Endothelial cell of umbilical vein (primary cell): ENCODE results near the gene NDC80. TPM values are rescaled to one million over a fixed set of nuclear protein-coding genes. Genes with fewer than 3 reads are reported as not detected.

Source experiments
- BruUV-seq: library from RNA; stranded (reverse); fragments of 400-500 nt; replicated peaks from 2 replicates; lab custom pipeline; 2021; lab: Mats Ljungman, UMichigan
- CTCF ChIA-PET: fragments of 300-600, 350-600 bp; sonication (Branson Sonifier 250); formaldehyde crosslinking; loops from one replicate; lab custom pipeline; 2021; ENCODE audit warnings: antibody characterized with exemption, inconsistent platforms; lab: Charles Lee
- POLR2A ChIA-PET: fragments of 300-600, 350-600 bp; sonication (Branson Sonifier 250); formaldehyde crosslinking; loops from one replicate; lab custom pipeline; 2021; ENCODE audit warnings: antibody characterized with exemption, inconsistent platforms; lab: Charles Lee
- DNase-seq: peaks from one replicate; pipeline ENCODE4 v3.0.0-alpha.2; 2011; ENCODE audit warnings: low read depth, low spot score
- FAIRE-seq: peaks from 2 replicates; lab custom pipeline; 2011; peaks lifted over from hg19 to GRCh38; lab: Jason Lieb, UNC
- H2AFZ ChIP-seq: 2 replicates; pipeline ENCODE4 v1.6.0; 2012; ENCODE audit warnings: low read depth, low read length, control low read depth, inconsistent platforms
- H3K27ac ChIP-seq: 2 replicates; pipeline ENCODE4 v1.5.1; 2011; ENCODE audit warnings: low read depth, mild to moderate bottlenecking, control low read depth, low read length, moderate library complexity; ENCODE audit not compliant: insufficient read depth
- H3K27me3 ChIP-seq, 2 experiments: 2 replicates each; pipeline versions ENCODE4 v1.6.0 to v1.6.1; 2011; ENCODE audit warnings: low read length in 2 of 2, mixed read lengths in 1 of 2; ENCODE audit not compliant: control insufficient read depth in 2 of 2, insufficient read depth in 2 of 2
- H3K36me3 ChIP-seq, 2 experiments: 2 replicates in 1 of 2; 3 replicates in 1 of 2; pipeline ENCODE4 v1.5.1; 2011; ENCODE audit warnings: low read length in 2 of 2, mild to moderate bottlenecking in 1 of 2, moderate library complexity in 1 of 2; ENCODE audit not compliant: control insufficient read depth in 2 of 2, insufficient read depth in 2 of 2; ENCODE audit errors: extremely low read depth in 1 of 2
- H3K4me1 ChIP-seq: 3 replicates; pipeline ENCODE4 v1.5.1; 2011; ENCODE audit warnings: mild to moderate bottlenecking, low read length; ENCODE audit not compliant: control insufficient read depth, insufficient read depth; ENCODE audit errors: extremely low read depth
- H3K4me2 ChIP-seq: 2 replicates; pipeline ENCODE4 v1.6.1; 2011; ENCODE audit warnings: low read length, control low read depth, mixed read lengths; ENCODE audit not compliant: insufficient read depth
- H3K4me3 ChIP-seq, 3 experiments: fragments of 200-600 bp in 1 of 3; sonication (generic), shearing (Covaris generic) in 1 of 3; replicated peaks in 1 of 3; 2 replicates each; pipeline ENCODE4 v1.5.1; 2011 to 2016; ENCODE audit warnings: control low read depth in 3 of 3, low read length in 3 of 3, mild to moderate bottlenecking in 2 of 3, inconsistent platforms in 1 of 3, low read depth in 1 of 3, moderate library complexity in 1 of 3; ENCODE audit not compliant: insufficient read depth in 1 of 3
- H3K79me2 ChIP-seq: 2 replicates; pipeline ENCODE4 v1.6.0; 2012; ENCODE audit warnings: low read length, inconsistent platforms; ENCODE audit not compliant: control insufficient read depth, insufficient read depth
- H3K9ac ChIP-seq: replicated peaks from 2 replicates; pipeline ENCODE3; 2011; ENCODE audit warnings: low read length, control low read depth; ENCODE audit not compliant: insufficient read depth; ENCODE audit errors: extremely low read depth
- H3K9me1 ChIP-seq: replicated peaks from 3 replicates; pipeline ENCODE4 v1.6.0; 2011; ENCODE audit warnings: mild to moderate bottlenecking, low read length; ENCODE audit not compliant: control insufficient read depth, insufficient read depth; ENCODE audit errors: extremely low read depth
- H3K9me3 ChIP-seq: replicated peaks from 2 replicates; pipeline ENCODE4 v1.5.1; 2012; ENCODE audit warnings: low read length, inconsistent platforms; ENCODE audit not compliant: control insufficient read depth, insufficient read depth
- H4K20me1 ChIP-seq: replicated peaks from 2 replicates; pipeline ENCODE3; 2011; ENCODE audit warnings: mild to moderate bottlenecking, low read length; ENCODE audit not compliant: control insufficient read depth, insufficient read depth; ENCODE audit errors: extremely low read depth
- CTCF ChIP-seq, 2 donors: IDR thresholded peaks; 1 replicate in 1 of 2; 2 replicates in 1 of 2; pipeline ENCODE4 v1.5.1; 2011; ENCODE audit warnings: low read length in 2 of 2, mild to moderate bottlenecking in 2 of 2, moderate library complexity in 2 of 2, control low read depth in 1 of 2, inconsistent platforms in 1 of 2, low read depth in 1 of 2; ENCODE audit not compliant: insufficient read depth in 1 of 2; ENCODE audit errors: extremely low read depth in 1 of 2
- EZH2 ChIP-seq: IDR thresholded peaks from 2 replicates; pipeline ENCODE4 v1.6.1; 2012; ENCODE audit warnings: borderline replicate concordance, low read depth, mild to moderate bottlenecking, moderate library complexity, low read length, inconsistent platforms; ENCODE audit not compliant: severe bottlenecking
- FOS ChIP-seq: IDR thresholded peaks from 2 replicates; pipeline ENCODE4 v1.6.1; 2011; ENCODE audit warnings: mild to moderate bottlenecking, low read length, moderate library complexity, borderline replicate concordance; ENCODE audit not compliant: insufficient read depth
- GATA2 ChIP-seq: IDR thresholded peaks from 2 replicates; pipeline ENCODE4 v1.7.0; 2011; ENCODE audit warnings: low read depth, mild to moderate bottlenecking, moderate library complexity, mixed read lengths, low read length; ENCODE audit not compliant: insufficient read length, insufficient read depth
- JUN ChIP-seq: IDR thresholded peaks from 2 replicates; pipeline ENCODE4 v1.6.1; 2011; ENCODE audit warnings: borderline replicate concordance, low read depth; ENCODE audit not compliant: insufficient read length, insufficient read depth
- MAX ChIP-seq: IDR thresholded peaks from 2 replicates; pipeline ENCODE4 v1.6.1; 2011; ENCODE audit not compliant: insufficient read depth, insufficient read length
- MYC ChIP-seq: IDR thresholded peaks from one replicate; pipeline ENCODE4 v1.6.1; 2011; ENCODE audit warnings: mild to moderate bottlenecking, low read depth, low read length
- POLR2A ChIP-seq: IDR thresholded peaks from 2 replicates; pipeline ENCODE4 v1.6.1; 2012; ENCODE audit warnings: low read depth, mild to moderate bottlenecking, control low read depth, low read length
- POLR2AphosphoS5 ChIP-seq: IDR thresholded peaks from 2 replicates; pipeline ENCODE4 v1.6.1; 2012; ENCODE audit warnings: low read depth, mild to moderate bottlenecking, control low read depth, low read length, moderate library complexity; ENCODE audit not compliant: insufficient read depth
- dilution Hi-C: fragments of 300-500 bp; cut with MboI; formaldehyde crosslinking; loops from one replicate; pipeline ENCODE4 v1.15.0; 2019; ENCODE audit warnings: low sequenced_read_pairs; ENCODE audit not compliant: extremely low pct_ligation_motif_present
- intact Hi-C: fragments of 100-400 bp; cut with micrococcal nuclease; formaldehyde crosslinking; loops from one replicate; pipeline ENCODE4 v1.10.0; 2022
- polyA plus RNA-seq, 4 experiments: library from polyadenylated mRNA; depleted of rRNA in 3 of 4; stranded (reverse) in 3 of 4; unstranded in 1 of 4; fragments of >200 nt; gene quantifications; 2 replicates each; pipeline versions ENCODE4 v1.2.1 to v1.2.3, GENCODE V29; 2011 to 2012; ENCODE audit warnings: missing spikeins in 1 of 4
- total RNA-seq: library from RNA; stranded (reverse); gene quantifications from 2 replicates; pipeline ENCODE4 v1.2.3, GENCODE V29; 2021

NDC80 gene
- total and polyA plus RNA-seq, 2 donors (not counting 3 experiments of a cell fraction or from before 2014, with no cell fraction given) = 6.2 to 43.2 TPM

- Histone ChIP-seq H3K4me2 (no peak overlapping the region), H3K9me3 (no peaks in the 10 kb centered on the region), H4K20me1 (no peaks in the 10 kb centered on the region), H3K4me1 (peaks cover 3% of the 10 kb centered on the region), H3K9ac (no peak overlapping the region), H3K9me1 (no peaks in the 10 kb centered on the region), H3K27me3 (no peaks in the 10 kb centered on the region), H3K4me3 (no peak overlapping the region), H3K27ac (no peak overlapping the region), H2AFZ (no peak overlapping the region), H3K36me3 (peaks cover 0 to 7% of the 10 kb centered on the region in 2 experiments), H3K79me2 (no peaks in the 10 kb centered on the region)
- ChIA-PET CTCF (no interaction called here), POLR2A (no interaction called here)
- BruUV-seq = no TSS peak
- intact Hi-C loops (no loop called here), dilution Hi-C loops (no loop called here)
- no peak for FAIRE-seq
- TF ChIP-seq MYC (no peak), POLR2A (no peak), FOS (no peak), JUN (no peak), CTCF (IDR thresholded peaks at IDR 0.05; ENCODE audit: extremely low read depth in 1 of 2, insufficient read depth in 1 of 2, low read depth in 1 of 2, low read length in 2 of 2) (no peak), MAX (no peak), GATA2 (no peak), POLR2AphosphoS5 (no peak), EZH2 (no peak)
- no peak for DNase-seq
Observed at GRCh38 chr18:2597639-2598038, 26.3 kb downstream of the NDC80 start.
